Mucosa of descending colon (tissue), 3 donors: ENCODE data around the gene LCNL1. TPM values are rescaled to one million over a fixed set of nuclear protein-coding genes. Genes with fewer than 3 reads are reported as not detected.

Experiments
- ATAC-seq: fragments of 200-7000 bp; cut with Tn5 transposase; one replicate; pipeline ENCODE4 v1.9.1; 2020; ENCODE audit warnings: mild to moderate bottlenecking, moderate library complexity
- DNase-seq, 3 donors: peaks; one replicate each; pipeline ENCODE4 v3.0.0-alpha.2; 2020
- H3K36me3 ChIP-seq: fragments of 200-600 bp; one replicate; pipeline ENCODE4 v1.8.0; 2021; ENCODE audit warnings: low read depth, mild to moderate bottlenecking
- H3K4me1 ChIP-seq: fragments of 200-600 bp; one replicate; pipeline ENCODE4 v1.8.0; 2021; ENCODE audit warnings: low read depth, mild to moderate bottlenecking
- H3K4me3 ChIP-seq: fragments of 200-600 bp; one replicate; pipeline ENCODE4 v1.8.0; 2021; ENCODE audit warnings: mild to moderate bottlenecking
- H3K9me3 ChIP-seq: fragments of 200-600 bp; one replicate; pipeline ENCODE4 v1.8.0; 2021; ENCODE audit warnings: mild to moderate bottlenecking
- CTCF ChIP-seq: fragments of 200-600 bp; IDR thresholded peaks from one replicate; pipeline ENCODE4 v1.8.0; 2022; ENCODE audit warnings: antibody characterized with exemption, mild to moderate bottlenecking
- intact Hi-C, 2 donors: fragments of 100-400 bp; cut with DNase I in 1 of 2; cut with micrococcal nuclease in 1 of 2; formaldehyde crosslinking; loops; one replicate each; pipeline versions ENCODE4 v1.11.0 to v1.11.1; 2022; cut with DNase I, micrococcal nuclease
- total RNA-seq, 3 donors: library from RNA; stranded (reverse); fragmentation: NEBNext Ultra II Directional in 2 of 3; extraction: Animal tissue kit (Norgen Biotek cat#: 25700) in 2 of 3; gene quantifications; one replicate each; pipeline versions ENCODE4 v1.2.1 to v1.2.4, GENCODE V29; 2021 to 2023
- donor health status: DM: no; HTN: no; CAD: no; lungs with moderate emphysema.
- donor health status: DM: no; HTN: no; CAD: no.
- donor health status: DM: no; HTN: yes; CAD: no.

LCNL1 gene
- total RNA-seq, 3 donors from 2014 or later = 0.17 to 0.76 TPM; not detected in 1

GRCh38 chr9:137021568-137021978 lies 38.8 kb downstream of the LCNL1 start:
- Histone ChIP-seq H3K36me3 (no peaks in the 10 kb centered on the region), H3K4me1 (peaks cover 27% of the 10 kb centered on the region), H3K4me3 (no peak overlapping the region), H3K9me3 (no peaks in the 10 kb centered on the region)
- ATAC-seq (peak; percentile 7), DNase-seq (peak in 2 of 3 donors; percentile 58 to 74)
- TF ChIP-seq CTCF = no peak
- intact Hi-C loops = no loop called here

GRCh38 chr9:137021979-137022661 lies 39.3 kb downstream of the LCNL1 start:
- intact Hi-C loops = no loop called here
- DNase-seq = peak; percentile 97 to 98 (median 98)
- Histone ChIP-seq H3K36me3 (no peaks in the 10 kb centered on the region), H3K4me1 (peaks cover 31% of the 10 kb centered on the region), H3K9me3 (no peaks in the 10 kb centered on the region), H3K4me3 (no peak overlapping the region)
- peak; percentile 93 for ATAC-seq
- no peak for TF ChIP-seq CTCF

- Histone ChIP-seq H3K4me3 (no peak overlapping the region), H3K36me3 (no peaks in the 10 kb centered on the region), H3K4me1 (peaks cover 36% of the 10 kb centered on the region), H3K9me3 (no peaks in the 10 kb centered on the region)
- no peak for TF ChIP-seq CTCF
- intact Hi-C loops = no loop called here
- ATAC-seq (peak; percentile 1), DNase-seq (no peak)
These were observed 39.8 kb downstream of the LCNL1 start for GRCh38 chr9:137022662-137023008.

- DNase-seq (no peak), ATAC-seq (no peak)
- TF ChIP-seq CTCF = no peak
- no peak overlapping the region for H3K4me3 ChIP-seq
- intact Hi-C loops = no loop called here
- peaks cover 36% of the 10 kb centered on the region for H3K4me1 ChIP-seq
- no peaks in the 10 kb centered on the region for H3K9me3 ChIP-seq
- H3K36me3 ChIP-seq = no peaks in the 10 kb centered on the region
These were observed 40.4 kb downstream of the LCNL1 start for GRCh38 chr9:137023157-137023556.

- H3K9me3 ChIP-seq = no peaks in the 10 kb centered on the region
- ATAC-seq (no peak), DNase-seq (no peak)
- no peaks in the 10 kb centered on the region for H3K36me3 ChIP-seq
- peaks cover 38% of the 10 kb centered on the region for H3K4me1 ChIP-seq
- intact Hi-C loops = no loop called here
- no peak for TF ChIP-seq CTCF
- H3K4me3 ChIP-seq = no peak overlapping the region
These were observed 40.8 kb downstream of the LCNL1 start for GRCh38 chr9:137023583-137023991.
